Activated CD4-positive, CD25-positive, alpha-beta regulatory T cell treated with anti-CD3 and anti-CD28 coated beads, Interleukin-2, amount 50 U/mL, for 24 hours (primary cell): Measurements from ENCODE around the gene FDXR.
A peak's percentile ranks its signal among the peaks of the same experiment; 100 is the strongest.
"Not testable (repeated sequence)": the region's sequence is repeated elsewhere in the genome, so short reads cannot be mapped to it uniquely, and the experiment has no call there.

Experiments used
- ATAC-seq, 2 donors: fragments of 150-1000 bp; cut with Tn5 transposase; one replicate each; pipeline ENCODE4 v1.10.0; 2021; ENCODE audit warnings: mild to moderate bottlenecking in 1 of 2, moderate library complexity in 1 of 2

FDXR gene

GRCh38 chr17:74870512-74870911 lies 2.3 kb downstream of the FDXR start:
- no peak for ATAC-seq

DNA sequence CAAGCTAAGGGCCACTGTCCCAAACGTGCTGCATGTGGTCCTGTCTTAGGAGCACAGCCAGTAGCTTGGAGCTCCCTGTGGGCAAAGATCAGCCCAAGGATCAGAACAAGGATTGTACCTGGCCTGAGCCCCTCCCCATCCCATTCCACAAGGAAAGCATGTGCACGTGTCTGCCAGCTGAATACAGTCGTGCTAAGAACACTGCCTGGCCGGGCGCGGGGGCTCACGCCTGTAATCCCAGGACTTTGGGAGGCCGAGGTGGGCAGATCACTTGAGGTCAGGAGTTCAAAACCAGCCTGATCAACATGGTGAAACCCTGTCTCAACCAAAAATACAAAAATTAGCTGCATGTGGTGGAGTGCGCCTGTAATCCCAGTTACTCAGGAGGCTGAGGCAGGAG lies 2.8 kb downstream of the FDXR start:
- ATAC-seq = not testable (repeated sequence)

DNA sequence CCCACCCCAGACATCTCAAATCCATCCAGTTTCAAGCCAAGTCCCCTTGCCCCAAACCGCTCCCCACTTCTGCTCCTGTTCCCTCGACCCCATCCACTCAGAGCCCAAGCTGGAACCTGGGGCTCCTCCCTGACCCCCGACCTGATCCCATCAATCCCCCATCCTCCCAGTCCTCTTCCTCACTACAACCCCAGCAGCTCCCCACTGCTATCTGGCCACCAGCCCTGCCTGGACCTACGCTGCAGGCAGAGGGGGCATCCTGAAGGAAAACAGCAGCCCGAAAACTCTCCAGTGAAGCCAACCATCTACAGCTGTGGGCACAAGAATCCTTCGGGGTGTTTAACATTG lies 3.9 kb downstream of the FDXR start:
- ATAC-seq = no peak

- ATAC-seq = no peak
These were observed 4.4 kb downstream of the FDXR start for GRCh38 chr17:74868251-74868907.

DNA sequence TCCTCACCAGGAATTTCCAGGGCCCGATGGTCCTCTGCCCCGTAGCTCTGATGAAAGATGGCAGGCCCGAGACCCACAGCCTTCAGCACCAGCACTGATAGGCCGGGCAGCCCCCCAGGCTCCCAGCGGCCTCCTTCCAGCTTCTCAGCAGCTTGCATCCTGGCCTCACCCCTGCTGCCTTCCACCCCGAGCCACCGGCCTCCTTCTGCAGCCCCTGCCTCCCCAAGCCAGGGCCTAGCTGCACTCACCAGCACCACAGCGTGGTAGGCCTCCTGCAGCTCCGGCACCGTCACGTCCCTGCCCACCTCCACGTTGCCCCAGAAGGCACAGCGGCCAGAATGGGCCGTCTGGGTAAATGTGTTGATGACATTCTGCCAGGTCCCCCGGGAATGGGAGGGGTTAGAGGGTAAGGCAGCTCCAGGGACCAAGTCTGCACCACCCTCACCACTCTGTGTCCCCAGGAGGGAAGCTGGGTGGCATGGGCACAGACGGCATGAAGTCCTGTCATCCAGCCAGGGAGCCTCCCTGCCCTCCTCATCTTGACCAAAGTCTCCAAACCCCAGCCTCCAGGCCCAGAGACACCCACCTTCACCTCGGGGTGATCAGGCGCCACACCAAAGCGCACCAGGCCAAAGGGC lies 6.5 kb downstream of the FDXR start:
- ATAC-seq = no peak

DNA sequence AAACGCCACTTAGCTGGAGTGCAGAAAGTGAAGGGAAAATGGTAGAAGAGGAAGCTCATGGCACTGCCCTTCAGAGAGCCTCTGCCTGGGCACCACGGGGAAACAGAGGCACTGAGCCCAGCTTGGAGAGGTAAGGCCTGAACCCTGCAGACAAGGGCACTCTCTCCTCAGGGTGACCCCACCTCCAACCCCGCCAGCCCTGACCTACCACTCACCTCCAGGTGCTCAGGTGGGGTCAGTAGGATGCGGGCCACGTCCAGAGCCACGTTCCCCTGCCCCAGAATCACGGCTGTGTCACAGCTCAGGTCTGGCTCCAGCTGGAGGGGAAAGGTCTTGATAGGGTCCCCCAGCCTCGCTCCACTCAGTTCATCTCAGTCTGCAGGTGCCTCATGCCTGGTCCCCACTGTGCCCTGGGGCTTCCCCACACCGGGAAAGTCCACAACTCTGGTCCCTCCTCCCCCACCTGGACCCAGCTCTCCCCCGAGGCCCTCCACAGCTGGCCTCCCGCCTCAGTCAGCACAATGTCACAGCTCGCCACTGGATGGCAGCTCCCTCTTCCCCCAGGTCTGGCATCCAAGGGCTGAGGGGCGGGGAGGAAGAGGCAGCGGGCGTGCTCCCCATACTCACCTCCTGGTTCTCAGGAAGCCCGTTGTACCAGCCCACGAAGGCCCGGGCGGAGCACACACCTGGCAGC lies 7.1 kb downstream of the FDXR start:
- no peak for ATAC-seq

DNA sequence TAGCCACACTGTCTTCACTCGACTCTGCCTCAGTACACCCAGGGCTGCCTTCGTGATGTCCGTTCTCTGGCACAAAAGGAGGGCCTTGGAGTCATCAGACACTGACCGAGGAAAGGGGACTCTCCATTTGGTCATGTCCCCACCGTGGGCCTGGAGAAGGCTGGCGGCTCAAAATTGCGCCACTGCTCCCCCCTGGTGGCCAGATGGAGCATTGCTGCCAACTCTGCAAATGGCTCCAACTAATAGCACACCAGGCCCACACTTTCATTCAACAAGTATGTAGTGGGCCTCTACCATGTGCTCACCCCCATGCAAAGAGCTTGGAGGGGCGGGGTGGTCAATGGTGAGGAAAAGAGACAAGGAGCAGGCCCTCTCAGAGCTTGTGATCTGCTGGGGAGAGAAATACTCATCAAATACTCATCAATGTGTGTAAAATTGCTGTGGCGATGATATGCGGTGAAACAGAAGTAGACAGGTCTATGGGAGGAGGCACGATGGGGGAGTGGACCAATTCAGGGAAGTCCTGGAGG lies 7.9 kb downstream of the FDXR start:
- peak; percentile 61 to 62 for ATAC-seq

DNA sequence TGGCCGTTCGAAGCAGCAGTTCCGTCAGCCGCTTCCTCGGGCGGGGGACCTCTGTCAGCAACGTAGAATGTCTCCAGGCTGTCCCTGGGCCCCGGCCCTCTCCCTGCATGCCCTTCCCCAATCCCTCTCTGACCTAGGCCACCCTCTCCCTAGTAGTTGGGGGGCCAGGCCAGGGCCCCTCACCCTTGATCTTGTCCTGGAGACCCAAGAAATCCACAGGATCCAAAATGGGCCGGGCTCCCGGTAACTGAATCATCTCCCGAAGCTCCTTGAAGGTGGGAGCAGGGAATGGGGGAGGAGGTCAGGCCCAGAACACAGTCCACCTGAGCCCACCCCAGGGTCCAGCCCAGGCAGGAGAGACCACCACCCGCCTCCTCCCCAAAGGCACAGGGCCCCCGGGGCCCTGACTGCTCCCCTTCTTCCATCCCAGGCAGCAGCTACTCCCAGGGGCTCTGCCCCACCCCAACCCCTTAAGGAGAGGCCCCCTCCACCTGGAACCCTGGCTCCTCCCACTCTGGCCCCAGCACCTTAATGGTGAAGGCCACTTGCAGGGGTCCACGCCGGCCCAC lies 8.4 kb downstream of the FDXR start:
- ATAC-seq = no peak

DNA sequence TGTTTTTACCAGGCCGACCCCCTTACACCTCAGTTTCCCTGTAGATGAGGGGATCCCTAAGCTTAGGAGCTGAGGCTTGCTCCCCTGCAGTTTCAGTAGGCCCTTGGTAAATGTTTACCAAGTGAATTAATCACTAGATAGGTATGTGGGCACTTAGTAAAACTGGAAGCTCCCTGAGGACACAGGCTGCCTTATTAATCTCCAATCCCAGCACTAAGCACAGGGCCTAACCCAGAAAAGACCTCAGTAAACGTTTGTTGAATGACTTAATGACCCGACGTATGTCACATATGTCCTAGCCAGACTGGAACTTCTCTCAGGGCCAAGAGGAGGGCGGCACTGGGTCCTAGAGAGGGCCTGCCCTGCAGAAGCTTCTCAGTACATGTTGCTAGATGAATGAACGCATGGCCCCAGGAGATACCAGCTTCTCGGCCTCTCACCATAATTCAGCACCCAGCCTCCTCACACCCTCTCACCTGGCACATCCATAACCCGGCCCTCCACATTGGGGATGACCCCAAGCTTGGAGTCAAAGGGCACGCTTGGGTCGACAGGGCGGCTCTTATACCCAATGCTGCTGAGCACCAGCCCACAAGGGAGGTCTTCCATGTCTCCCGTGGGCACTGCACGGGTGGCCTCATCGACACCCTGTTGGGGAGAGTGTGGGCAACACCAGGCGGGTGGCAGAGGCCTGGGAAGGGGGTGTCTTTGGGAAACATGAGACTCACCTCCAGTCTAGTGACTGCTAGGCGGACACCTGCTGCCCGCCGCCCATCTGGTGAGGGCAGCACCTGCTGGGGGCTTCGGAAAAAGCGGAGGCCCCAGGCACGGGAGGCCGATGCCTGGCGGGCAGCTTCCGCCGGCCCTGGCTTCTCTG lies 9.1 kb downstream of the FDXR start:
- ATAC-seq = no peak

DNA sequence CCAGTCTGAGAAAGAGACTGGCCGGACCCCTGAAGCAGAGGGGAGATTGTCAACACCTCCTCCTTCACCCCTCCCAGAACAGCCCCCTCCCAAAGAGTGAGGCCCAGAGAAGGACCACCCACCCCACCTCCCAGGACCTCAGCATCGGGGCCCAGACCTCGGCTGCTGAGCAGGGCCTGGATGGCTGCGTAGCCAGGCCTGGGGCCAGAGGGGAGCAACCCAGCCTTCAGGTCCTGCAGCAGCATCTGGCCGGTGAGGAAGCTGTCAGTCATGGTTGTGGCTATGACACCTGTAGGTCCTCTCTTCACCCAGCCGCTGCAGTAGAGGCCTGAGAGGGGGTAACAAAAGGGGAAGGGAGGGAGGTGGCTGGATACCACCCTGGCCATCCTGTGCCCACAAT lies 9.9 kb downstream of the FDXR start:
- no peak for ATAC-seq

- peak; percentile 54 to 70 for ATAC-seq
These were observed 10.5 kb downstream of the FDXR start for GRCh38 chr17:74862108-74862901.

GRCh38 chr17:74861662-74862107 lies 11.1 kb downstream of the FDXR start:
- no peak for ATAC-seq

DNA sequence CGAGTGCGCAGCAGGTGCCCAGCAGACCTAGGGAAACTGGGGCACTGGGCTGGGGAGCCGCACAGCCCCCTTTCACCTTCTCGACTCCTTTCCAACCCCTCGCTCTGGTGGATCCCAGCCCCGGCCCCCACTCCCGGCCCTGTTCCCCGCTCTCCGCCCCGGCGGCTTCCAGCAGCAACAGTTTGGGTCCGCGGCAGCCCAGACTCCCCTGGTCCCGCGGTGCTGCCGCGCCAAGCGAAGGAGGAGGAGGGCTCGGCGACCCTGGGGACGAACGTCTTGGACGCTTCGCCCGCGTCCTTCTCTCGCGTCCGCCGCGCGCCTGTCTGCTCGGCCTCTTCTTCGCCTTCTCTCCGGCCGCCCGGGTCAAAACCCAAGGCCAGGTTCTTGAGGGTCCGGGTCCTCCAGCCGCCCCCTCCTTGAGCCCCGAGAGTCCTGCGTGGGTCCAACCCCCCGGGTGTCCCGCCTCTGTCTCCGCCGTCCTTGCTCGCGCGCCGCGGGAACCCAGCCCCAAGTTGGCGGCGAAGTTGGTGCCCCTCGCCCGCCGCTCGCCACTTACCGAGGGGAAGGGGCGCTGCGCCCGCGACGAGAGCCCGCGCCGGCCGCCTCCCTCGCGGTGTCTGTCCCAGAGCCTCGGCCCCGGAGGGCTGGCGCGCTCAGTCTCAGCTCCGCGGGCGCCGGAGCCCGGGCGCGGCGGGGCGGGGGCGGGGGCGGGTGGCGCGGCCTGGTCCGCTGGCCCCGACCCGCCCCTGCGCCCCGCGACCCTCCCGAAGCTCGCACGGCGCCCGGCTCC lies 11.7 kb downstream of the FDXR start:
- no peak for ATAC-seq

DNA sequence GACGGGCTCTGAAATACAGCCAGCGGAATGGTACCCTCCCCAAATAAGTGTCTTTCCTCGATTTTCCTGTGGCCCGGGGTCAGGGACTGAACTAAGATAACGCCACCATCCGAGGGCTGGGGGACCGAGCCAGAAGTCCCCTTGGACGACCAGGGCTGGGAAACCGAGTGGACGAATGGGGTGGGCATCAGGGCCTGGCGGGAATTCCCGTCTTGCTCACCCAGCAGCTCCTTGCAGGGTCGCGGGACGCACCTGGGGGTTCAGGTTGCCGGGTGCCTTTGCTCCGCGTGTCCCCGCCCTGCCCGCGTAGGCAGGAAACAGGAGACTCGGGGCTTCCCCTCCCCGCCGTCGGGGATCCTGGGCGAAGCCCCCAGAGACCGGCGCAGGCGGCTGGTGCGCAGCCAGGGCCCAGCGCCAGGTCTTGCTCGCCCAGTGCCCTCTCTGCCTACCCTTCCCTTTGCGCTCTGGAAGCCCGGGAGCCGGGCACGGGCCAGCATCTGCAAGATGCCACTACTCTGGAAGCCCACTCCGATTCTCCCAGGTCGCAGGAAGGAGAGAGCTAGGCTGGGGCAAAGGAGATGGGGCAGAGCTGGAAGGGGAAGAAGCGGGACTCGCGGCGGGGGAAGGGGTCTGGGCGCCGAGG lies 12.4 kb downstream of the FDXR start:
- no peak for ATAC-seq

GRCh38 chr17:74859459-74860228 lies 13.2 kb downstream of the FDXR start, which contains the start of gene GRIN2C:
Gene GRIN2C, minus strand, starts transcription at chr17:74859885. Its CDS starts 4,793 bp downstream, at chr17:74855092.
- peak in 1 of 2 donors; percentile 15 for ATAC-seq

DNA sequence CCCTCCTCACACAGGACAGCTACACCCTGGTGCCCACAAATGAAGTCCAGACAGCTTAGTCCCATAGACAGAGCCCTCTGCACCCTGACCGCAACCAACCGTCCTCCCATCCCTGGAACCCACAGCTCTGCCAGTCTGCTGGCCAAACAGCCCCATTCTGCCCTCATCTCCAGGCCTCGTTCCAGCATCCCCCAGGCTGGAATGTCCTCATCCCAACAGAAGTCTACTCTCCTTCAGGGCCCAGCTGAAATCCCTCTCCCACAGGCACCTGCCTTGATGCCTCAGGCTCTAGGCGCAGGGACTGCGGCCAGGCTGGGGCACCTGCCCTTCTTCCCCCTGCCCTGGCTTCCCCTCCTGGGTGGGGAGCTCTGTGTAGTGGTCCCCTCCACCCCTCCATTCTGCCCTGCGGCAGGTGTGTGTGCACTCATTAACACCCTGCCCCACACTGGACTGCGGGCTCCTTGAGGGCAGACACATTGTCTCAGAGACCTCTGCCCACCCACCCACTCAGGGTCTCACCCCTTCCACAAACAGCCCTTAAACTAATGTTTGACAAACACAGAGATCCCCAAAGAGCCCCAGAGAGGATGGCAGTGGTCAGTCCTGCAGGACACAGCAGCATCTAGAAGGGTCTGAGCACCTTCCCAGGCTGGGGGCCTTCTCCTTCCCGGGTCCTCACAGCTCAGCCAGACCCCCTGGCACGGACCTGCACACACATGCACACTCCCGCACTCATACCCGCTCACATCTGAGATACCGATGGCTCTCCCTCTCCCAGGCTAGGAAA lies 13.9 kb downstream of the FDXR start:
- ATAC-seq = no peak

DNA sequence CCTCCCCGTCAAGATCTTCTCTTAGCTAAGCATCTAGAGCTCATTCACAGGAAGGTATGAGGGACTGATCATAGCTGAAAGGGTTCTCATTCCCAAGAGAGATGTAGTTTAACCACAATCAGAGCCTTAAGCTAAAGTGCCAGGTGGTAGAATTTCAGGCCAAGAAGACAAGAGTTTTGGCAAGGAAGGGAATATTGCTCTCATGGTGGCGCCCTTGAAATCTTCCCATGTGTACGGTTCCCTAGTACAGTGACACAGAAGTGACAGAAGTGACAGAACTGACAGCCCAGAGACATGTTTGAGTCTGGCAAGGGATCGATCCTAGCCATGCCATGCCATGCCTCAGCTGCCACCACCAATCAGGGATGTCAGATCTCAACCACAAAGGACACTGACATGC lies 15.6 kb downstream of the FDXR start:
- ATAC-seq = no peak

GRCh38 chr17:74856112-74856511 lies 16.7 kb downstream of the FDXR start:
- no peak for ATAC-seq

DNA sequence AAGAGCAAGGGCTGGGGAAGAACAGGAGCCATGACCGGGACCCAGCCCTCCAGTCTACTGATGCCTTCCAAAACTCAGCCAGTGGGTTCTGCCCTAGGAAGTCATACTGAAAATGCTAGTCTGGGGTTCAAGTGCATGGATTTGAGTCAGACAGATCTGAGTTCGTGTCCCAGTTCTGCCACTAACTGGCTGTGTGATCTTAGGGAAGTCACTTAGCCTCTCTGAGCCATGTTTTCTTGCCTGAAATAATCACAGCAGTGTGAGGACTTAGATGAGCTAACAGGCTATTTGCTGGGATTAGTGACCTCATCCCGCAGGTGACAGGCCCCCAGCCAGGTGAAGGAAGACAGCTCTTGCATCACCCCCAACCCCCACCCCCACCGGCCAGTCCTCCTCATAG lies 17.5 kb downstream of the FDXR start:
- ATAC-seq = no peak
